Body of pancreas (tissue), 4 donors: Measurements from ENCODE around the gene PAK3. TPM values are rescaled to one million over a fixed set of nuclear protein-coding genes. Genes with fewer than 3 reads are reported as not detected.
A peak's percentile ranks its signal among the peaks of the same experiment; 100 is the strongest.

Source experiments
- ATAC-seq: fragments of 150-250 bp; one replicate; pipeline ENCODE4 v1.9.1; 2016
- DNase-seq, 4 donors: peaks; one replicate each; pipeline ENCODE4 v3.0.0-alpha.2; 2019
- H3K27ac ChIP-seq, 4 donors: fragments of 200-600 bp; sonication (generic); 1 replicate in 3 of 4; 2 replicates in 1 of 4; pipeline versions ENCODE4 v1.5.1 to v1.6.1; 2016 to 2019; ENCODE audit warnings: mild to moderate bottlenecking in 1 of 4, mixed read lengths in 1 of 4, moderate library complexity in 1 of 4
- H3K27me3 ChIP-seq, 2 donors: fragments of 200-600 bp; sonication (generic); one replicate each; pipeline ENCODE4 v1.6.0; 2016; ENCODE audit warnings: mild to moderate bottlenecking in 1 of 2
- H3K36me3 ChIP-seq, 2 donors: fragments of 200-600 bp; sonication (generic); replicated peaks in 1 of 2; 2 replicates each; pipeline ENCODE4 v1.5.1; 2016; ENCODE audit warnings: low read depth in 2 of 2; ENCODE audit not compliant: insufficient read depth in 1 of 2
- H3K4me1 ChIP-seq: fragments of 200-600 bp; sonication (generic); one replicate; pipeline ENCODE4 v1.6.0; 2016
- H3K4me3 ChIP-seq, 2 donors: fragments of 200-600 bp; sonication (generic); 1 replicate in 1 of 2; 2 replicates in 1 of 2; pipeline ENCODE4 v1.5.1; 2016 to 2019
- H3K9me3 ChIP-seq, 3 donors: fragments of 200-600 bp; sonication (generic); 1 replicate in 2 of 3; 2 replicates in 1 of 3; pipeline ENCODE4 v1.5.1; 2016
- POLR2A ChIP-seq, 3 donors: fragments of 450-650 bp; IDR thresholded peaks; one replicate each; pipeline ENCODE4 v1.6.1; 2016; ENCODE audit warnings: antibody characterized with exemption in 3 of 3, mild to moderate bottlenecking in 2 of 3
- WGBS, 2 donors: methylation state at CpG; one replicate each; pipeline ENCODE4 v1.1.5; 2017; 5-methylcytosine and 5-hydroxymethylcytosine counted together
- intact Hi-C: fragments of 100-400 bp; cut with DNase I; formaldehyde crosslinking; loops from one replicate; pipeline ENCODE4 v1.15.1; 2023
- total RNA-seq, 2 donors: library from RNA; depleted of rRNA; stranded (reverse); fragments of >200 nt; gene quantifications; one replicate each; pipeline ENCODE4 v1.1.0, GENCODE V29; 2016
- TF ChIP-seq, protein P1 (sequence below), 7 experiments: fragments of 450-650 bp in 4 of 7; fragments of 200-600 bp in 3 of 7; sonication (generic) in 3 of 7; IDR thresholded peaks; one replicate each; pipeline ENCODE4 v1.5.1; 2016 to 2019; ENCODE audit warnings: antibody characterized with exemption in 7 of 7

PAK3 gene
- total RNA-seq, 2 donors from 2014 or later, result 33.2 to 43.5 TPM

DNA sequence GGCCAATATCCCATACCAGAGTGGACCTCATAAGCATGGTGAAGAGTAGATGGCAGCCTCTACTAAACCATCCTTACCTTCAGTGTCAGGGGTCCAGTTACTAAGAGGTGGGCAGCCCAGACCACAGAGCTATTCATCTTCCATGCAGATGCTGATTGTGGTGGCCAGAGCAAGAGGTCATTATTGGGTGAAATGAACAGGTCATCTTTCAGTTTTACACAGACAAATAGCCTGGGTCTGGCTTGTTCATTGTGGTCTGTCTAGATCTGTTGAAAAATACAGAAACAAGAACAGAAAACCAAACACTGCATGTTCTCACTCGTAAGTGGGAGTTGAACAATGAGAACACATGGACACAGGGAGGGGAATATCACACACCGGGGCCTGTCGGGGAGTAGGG is 71.3 kb downstream of the PAK3 start:
- TF ChIP-seq POLR2A (IDR thresholded peaks at IDR 0.05), result no peak
- TF ChIP-seq, protein P1, sequence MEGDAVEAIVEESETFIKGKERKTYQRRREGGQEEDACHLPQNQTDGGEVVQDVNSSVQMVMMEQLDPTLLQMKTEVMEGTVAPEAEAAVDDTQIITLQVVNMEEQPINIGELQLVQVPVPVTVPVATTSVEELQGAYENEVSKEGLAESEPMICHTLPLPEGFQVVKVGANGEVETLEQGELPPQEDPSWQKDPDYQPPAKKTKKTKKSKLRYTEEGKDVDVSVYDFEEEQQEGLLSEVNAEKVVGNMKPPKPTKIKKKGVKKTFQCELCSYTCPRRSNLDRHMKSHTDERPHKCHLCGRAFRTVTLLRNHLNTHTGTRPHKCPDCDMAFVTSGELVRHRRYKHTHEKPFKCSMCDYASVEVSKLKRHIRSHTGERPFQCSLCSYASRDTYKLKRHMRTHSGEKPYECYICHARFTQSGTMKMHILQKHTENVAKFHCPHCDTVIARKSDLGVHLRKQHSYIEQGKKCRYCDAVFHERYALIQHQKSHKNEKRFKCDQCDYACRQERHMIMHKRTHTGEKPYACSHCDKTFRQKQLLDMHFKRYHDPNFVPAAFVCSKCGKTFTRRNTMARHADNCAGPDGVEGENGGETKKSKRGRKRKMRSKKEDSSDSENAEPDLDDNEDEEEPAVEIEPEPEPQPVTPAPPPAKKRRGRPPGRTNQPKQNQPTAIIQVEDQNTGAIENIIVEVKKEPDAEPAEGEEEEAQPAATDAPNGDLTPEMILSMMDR (IDR thresholded peaks at IDR 0.05), result no peak
- ATAC-seq (no peak), DNase-seq (no peak)
- WGBS, 2 donors, result 42 to 96% methylated on average over 2 to 3 of the region's 3 CpGs
- H3K4me1 ChIP-seq, result no peaks in the 10 kb centered on the region
- no peaks in the 10 kb centered on the region for H3K36me3 ChIP-seq
- intact Hi-C loops, result no loop called here
- no peaks in the 10 kb centered on the region for H3K27me3 ChIP-seq
- no peak overlapping the region for H3K4me3 ChIP-seq
- H3K27ac ChIP-seq, result no peak overlapping the region
- H3K9me3 ChIP-seq, result no peaks in the 10 kb centered on the region

DNA sequence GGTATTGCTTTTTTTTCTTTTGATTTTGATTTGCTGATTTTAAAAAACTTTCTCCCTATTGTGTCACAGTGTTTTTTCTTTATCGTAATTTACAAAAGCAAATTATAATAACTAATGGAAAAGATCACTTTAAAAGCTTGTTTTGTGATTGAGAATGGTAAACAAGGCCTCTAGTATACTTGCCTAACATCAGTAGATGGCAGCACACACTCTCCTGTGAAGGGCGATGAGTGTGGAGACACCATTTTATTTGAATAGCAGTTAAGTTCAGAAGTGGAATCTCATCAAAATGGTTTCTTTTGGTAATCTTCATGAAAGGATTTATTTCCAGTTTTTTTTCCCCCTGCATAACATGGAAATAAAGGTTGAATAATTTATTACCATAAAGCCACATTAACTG is 72.3 kb downstream of the PAK3 start:
- H3K4me1 ChIP-seq, result no peaks in the 10 kb centered on the region
- no peak for DNase-seq
- no peaks in the 10 kb centered on the region for H3K36me3 ChIP-seq
- no peaks in the 10 kb centered on the region for H3K27me3 ChIP-seq
- intact Hi-C loops, result no loop called here
- no peaks in the 10 kb centered on the region for H3K9me3 ChIP-seq
- H3K4me3 ChIP-seq, result no peak overlapping the region
- no peak for TF ChIP-seq POLR2A (IDR thresholded peaks at IDR 0.05)
- TF ChIP-seq, protein P1 (IDR thresholded peaks at IDR 0.05), result peak in 1 of 7 experiments; percentile 12
- 82 to 87% methylated on average over 2 of the region's 2 CpGs for WGBS, 2 donors
- no peak for ATAC-seq
- H3K27ac ChIP-seq, result no peak overlapping the region

DNA sequence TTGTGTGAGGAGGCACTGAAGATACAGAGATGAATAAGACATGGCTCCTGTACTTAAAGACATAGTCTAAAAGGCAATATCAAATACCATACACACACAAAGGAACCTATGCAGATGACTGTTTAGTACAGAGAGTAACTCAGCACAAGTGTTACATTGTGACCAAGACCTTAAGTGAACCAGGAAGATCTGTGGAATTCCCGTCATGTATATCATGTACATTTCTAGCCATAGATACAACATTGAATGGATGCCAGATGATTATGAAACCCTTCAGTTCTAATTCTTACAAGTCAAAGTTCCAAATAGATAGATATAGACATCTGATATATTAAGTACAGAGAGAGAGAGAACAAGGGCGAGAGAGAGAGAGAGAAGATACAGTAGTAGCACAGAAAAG is 73.2 kb downstream of the PAK3 start:
- DNase-seq, result no peak
- Histone ChIP-seq H3K4me3 (no peak overlapping the region), H3K9me3 (no peaks in the 10 kb centered on the region), H3K27me3 (no peaks in the 10 kb centered on the region), H3K36me3 (no peaks in the 10 kb centered on the region), H3K4me1 (no peaks in the 10 kb centered on the region), H3K27ac (no peak overlapping the region)
- ATAC-seq, result no peak
- TF ChIP-seq, protein P1 (IDR thresholded peaks at IDR 0.05), result no peak
- TF ChIP-seq POLR2A (IDR thresholded peaks at IDR 0.05), result no peak
- 62 to 75% methylated on average over 2 of the region's 2 CpGs for WGBS, 2 donors
- intact Hi-C loops, result no loop called here

DNA sequence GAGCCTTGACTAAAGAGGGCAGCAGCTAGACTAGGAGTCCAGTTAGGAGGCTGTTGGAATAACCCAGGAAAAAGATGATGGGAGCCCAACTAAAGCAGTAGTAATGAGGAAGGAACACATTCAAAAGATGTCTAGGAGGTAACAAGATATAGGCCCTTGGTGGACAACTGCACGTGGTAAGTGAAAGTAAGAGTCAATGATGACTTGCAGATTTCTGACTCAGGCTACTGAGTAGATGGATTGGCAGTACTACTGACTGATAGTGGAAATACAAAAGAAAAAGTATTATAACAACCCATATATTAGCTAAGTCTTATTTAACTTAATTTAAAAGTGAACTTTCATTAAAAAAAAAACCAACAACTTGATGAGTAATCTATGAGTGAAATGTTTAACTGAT is 74.0 kb downstream of the PAK3 start:
- H3K27ac ChIP-seq, result no peak overlapping the region
- H3K27me3 ChIP-seq, result no peaks in the 10 kb centered on the region
- intact Hi-C loops, result no loop called here
- H3K9me3 ChIP-seq, result no peaks in the 10 kb centered on the region
- no peak for DNase-seq
- no peak overlapping the region for H3K4me3 ChIP-seq
- H3K36me3 ChIP-seq, result no peaks in the 10 kb centered on the region
- no peak for TF ChIP-seq POLR2A (IDR thresholded peaks at IDR 0.05)
- TF ChIP-seq, protein P1 (IDR thresholded peaks at IDR 0.05), result no peak
- no peaks in the 10 kb centered on the region for H3K4me1 ChIP-seq
- no peak for ATAC-seq
- 57 to 85% methylated on average over 1 of the region's 1 CpG for WGBS, 2 donors

DNA sequence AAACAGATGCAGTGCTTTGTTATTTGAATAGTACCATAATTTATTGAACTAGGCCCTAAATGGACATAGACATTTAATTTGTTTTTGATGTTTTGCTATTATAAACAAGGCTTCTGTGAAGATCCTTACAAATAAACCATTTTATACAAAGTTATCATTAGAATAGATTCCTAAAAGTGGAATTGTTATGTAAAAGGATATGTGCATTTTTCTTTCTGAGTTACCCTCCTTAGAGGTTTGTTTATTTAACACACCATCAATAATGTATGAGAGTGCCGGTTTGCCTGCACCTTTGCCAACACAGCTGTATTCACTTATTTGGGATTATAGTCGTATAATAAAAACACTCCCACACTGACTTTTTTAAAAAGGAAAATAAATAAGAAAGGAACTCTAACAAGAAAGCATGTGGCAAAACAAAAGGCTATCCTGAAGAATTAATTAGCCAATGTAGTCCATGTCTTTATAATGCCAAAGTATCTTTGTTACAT is 84.8 kb downstream of the PAK3 start:
- no peaks in the 10 kb centered on the region for H3K9me3 ChIP-seq
- no peak overlapping the region for H3K27ac ChIP-seq
- no peak for ATAC-seq
- no peak for TF ChIP-seq POLR2A (IDR thresholded peaks at IDR 0.05)
- TF ChIP-seq, protein P1 (IDR thresholded peaks at IDR 0.05), result no peak
- intact Hi-C loops, result no loop called here
- H3K27me3 ChIP-seq, result no peaks in the 10 kb centered on the region
- WGBS, 2 donors, result 40 to 61% methylated on average over 2 of the region's 2 CpGs
- no peaks in the 10 kb centered on the region for H3K36me3 ChIP-seq
- H3K4me3 ChIP-seq, result no peak overlapping the region
- DNase-seq, result no peak
- H3K4me1 ChIP-seq, result no peaks in the 10 kb centered on the region
